Measurements from ENCODE around the gene SETD3.

SETD3 gene

DNA sequence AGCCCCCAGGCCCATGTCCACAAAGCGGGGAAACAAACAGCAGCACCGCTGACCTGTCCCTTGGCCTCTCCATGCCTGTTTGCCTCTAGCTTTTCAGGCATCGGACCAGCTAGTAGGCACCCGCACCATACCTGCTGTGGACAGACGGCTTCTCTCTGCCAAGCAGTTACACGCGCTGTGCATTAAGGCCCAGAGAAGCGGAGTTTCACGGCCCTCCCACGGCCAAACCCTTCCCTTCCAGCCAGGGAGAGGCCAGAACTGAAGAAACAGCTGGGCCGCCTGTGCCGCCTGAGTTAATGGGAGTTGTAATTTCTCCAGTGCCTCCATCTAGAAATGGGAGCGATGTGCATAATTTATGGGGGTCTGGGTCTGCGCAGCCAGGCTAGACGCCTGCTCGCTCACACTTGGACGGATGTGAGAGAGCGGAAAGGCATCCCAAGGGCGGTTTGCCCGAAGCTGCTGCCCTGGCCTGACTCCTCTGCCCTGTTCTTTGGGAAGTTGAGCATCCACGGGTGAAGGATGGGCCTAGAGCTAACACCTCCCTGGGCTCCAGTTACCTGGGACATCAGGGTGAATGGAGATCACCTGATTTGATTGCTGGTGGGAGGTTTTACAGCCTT is 119.0 kb downstream of the SETD3 start:
- Mint-ChIP-seq H3K27ac (no peak overlapping the region), H3K4me3 (no peak overlapping the region), H3K4me1 (peaks cover 2% of the 10 kb centered on the region), H3K27me3 (peaks cover 5% of the 10 kb centered on the region), H3K36me3 (no peaks in the 10 kb centered on the region), H3K9me3 (no peaks in the 10 kb centered on the region)
- DNase-seq (ENCODE audit: low spot score in 2 of 2) = no peak
- no peak for ATAC-seq (ENCODE audit: low read depth)

DNA sequence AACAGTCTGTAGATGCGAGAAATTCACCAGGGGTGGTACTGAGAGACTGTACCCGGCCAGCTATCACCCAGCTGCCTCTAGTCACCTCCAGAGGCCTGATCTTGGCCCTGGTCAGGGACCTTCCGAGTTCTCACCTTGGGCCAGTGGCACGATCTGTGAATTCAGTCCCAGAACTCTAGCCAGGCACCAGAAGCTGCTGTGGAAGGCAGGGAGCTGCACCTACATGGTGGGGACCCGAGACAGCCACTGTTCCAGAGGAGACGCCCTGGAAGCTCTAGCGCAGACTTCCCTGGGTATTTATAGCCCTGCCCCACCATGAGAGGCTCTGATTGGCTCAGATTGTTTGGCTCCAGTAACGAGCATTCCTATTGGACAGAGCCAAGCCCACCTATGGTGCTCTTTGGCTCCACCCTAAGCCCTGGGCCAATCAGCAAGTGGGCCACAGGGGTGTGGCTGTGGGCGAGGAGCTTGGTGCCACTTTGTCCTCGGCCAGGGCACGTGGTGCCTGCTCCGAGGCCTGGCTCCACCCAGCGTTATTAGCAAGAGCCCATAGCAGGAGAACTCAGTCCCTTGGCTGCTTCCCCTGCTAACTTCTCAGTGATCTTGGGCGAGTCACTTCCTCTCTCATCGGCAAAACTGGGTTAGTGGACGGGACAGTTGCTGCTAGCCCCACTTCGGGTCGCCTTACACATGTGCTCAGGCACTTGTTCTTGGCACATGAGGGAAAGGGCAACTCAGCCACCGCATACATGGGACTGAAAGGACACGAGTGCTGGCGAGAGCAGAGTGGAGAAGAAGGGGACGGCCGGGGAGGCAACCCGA is 119.7 kb downstream of the SETD3 start:
- H3K27ac Mint-ChIP-seq = no peak overlapping the region
- DNase-seq (ENCODE audit: low spot score in 2 of 2) (no peak), ATAC-seq (ENCODE audit: low read depth) (no peak)
- H3K27me3 Mint-ChIP-seq = peaks cover 5% of the 10 kb centered on the region
- no peak overlapping the region for H3K4me3 Mint-ChIP-seq
- peaks cover 2% of the 10 kb centered on the region for H3K4me1 Mint-ChIP-seq
- no peaks in the 10 kb centered on the region for H3K9me3 Mint-ChIP-seq
- no peaks in the 10 kb centered on the region for H3K36me3 Mint-ChIP-seq

DNA sequence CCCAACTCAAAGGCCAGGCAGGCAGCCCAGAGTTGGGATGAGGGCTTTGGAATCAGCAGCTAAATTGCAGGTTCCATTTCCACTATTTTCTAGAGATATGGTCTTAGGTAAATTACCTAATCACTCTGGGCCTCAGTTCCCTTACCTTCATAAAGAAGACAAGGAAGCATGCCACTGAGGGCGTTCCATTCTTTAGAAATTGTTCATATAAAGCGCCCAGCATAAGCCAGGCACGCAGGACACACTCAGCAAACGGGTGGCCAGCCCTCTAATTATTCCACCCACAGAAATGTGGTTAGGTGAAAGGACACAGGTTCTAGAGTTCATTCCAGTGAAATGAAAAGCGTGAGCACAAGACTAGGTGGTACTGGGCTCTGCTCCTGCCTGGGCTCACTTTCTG is 120.8 kb downstream of the SETD3 start:
- Mint-ChIP-seq H3K27me3 (peaks cover 5% of the 10 kb centered on the region), H3K4me3 (no peak overlapping the region), H3K4me1 (peaks cover 2% of the 10 kb centered on the region), H3K36me3 (no peaks in the 10 kb centered on the region), H3K27ac (no peak overlapping the region), H3K9me3 (no peaks in the 10 kb centered on the region)
- DNase-seq (ENCODE audit: low spot score in 2 of 2) = no peak
- ATAC-seq (ENCODE audit: low read depth) = no peak

DNA sequence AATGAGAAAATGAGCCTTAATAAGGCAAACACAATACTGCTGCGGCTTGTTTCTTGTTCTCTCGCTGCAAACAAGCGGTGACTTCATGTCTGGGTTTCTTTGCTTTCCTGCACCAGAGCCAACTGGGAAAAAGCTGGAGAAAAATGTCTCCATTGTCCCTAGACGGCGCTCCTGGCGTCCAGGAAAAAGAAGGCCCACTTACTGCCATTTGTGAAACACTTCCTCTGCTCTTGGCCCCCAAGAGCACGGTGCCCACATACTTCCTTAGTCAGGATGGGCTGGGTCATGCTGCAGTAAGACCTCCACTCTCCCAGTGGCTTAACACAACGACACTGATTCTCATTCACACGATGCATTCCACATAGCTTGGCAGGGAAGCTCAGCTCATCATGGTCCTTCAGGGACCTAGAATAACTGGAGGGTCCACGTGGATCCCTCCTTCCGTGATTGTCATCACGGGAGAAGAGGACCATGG is 122.7 kb downstream of the SETD3 start:
- Mint-ChIP-seq H3K4me1 (peaks cover 2% of the 10 kb centered on the region), H3K4me3 (no peak overlapping the region), H3K27ac (no peak overlapping the region), H3K36me3 (no peaks in the 10 kb centered on the region), H3K27me3 (peaks cover 5% of the 10 kb centered on the region), H3K9me3 (no peaks in the 10 kb centered on the region)
- ATAC-seq (ENCODE audit: low read depth) = no peak
- DNase-seq (ENCODE audit: low spot score in 2 of 2) = no peak

DNA sequence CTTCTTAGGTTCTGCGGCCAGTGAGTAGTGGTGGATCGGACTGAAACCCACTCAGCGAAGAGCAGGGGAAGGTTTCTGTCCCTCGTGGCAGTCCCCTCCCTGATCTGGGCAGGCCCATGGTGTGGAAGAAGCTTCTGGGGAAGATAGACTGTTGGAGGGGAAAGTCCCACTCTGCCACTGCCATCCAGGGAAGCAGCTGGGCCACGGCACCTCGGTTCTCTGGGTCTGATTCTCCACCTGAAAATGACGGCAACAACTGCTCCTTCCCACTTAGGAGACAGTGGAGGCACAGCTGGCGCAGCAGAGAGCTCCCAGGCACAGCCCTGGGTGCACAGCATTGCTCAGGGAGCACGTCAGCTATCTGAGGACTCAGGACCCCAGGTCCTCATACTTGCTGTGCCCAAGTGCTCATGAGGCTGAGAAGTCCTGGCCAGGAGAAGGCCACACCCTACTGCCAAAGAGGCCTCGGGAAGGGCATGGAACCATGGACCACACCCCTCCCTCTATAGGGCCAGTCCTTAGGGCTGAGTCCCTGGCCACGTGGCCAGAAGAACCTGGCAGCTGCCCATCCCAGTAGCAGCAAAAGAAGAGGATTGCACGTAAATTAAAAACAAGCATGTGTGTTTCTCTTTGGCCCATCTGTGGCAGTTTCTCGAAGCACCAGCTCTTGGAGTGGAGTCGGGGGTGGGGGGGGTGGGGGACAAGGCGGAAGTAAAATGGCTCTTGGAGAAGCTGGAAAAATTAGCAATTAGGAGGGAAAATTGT is 123.3 kb downstream of the SETD3 start:
- Mint-ChIP-seq H3K27me3 (peaks cover 5% of the 10 kb centered on the region), H3K9me3 (no peaks in the 10 kb centered on the region), H3K4me3 (no peak overlapping the region), H3K36me3 (no peaks in the 10 kb centered on the region), H3K4me1 (peaks cover 2% of the 10 kb centered on the region), H3K27ac (no peak overlapping the region)
- ATAC-seq (ENCODE audit: low read depth) = no peak
- no peak for DNase-seq (ENCODE audit: low spot score in 2 of 2)

DNA sequence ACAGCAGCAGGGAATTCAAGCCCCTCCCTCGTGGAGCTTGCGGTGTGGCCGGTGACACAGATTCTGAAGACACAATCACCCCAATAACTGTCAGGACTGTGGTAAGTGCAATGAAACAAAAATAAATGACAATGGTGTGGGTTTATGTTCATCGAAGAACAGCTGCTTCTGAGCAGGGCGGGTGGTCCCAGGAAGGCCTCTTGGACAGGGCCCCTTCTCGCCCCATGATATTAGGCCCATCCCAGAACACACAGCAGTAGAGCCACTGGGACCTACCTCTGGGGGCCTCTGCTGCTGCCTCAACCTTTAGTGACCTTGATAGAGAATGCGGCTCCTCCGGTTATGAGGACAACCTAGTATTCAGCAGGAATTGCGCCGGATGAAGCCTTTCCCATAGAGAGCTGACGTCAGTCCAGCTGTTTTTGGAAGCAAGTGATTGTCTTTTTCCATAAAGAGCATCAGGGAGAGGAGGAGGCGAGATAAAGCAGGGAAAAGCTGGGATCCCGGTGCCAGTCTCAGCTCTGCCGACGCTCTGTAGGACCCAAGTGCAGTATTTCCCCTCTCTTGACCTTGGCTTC is 124.5 kb downstream of the SETD3 start:
- DNase-seq (ENCODE audit: low spot score in 2 of 2) (no peak), ATAC-seq (ENCODE audit: low read depth) (no peak)
- H3K9me3 Mint-ChIP-seq = no peaks in the 10 kb centered on the region
- peaks cover 8% of the 10 kb centered on the region for H3K27me3 Mint-ChIP-seq
- no peak overlapping the region for H3K4me3 Mint-ChIP-seq
- no peaks in the 10 kb centered on the region for H3K4me1 Mint-ChIP-seq
- H3K27ac Mint-ChIP-seq = no peak overlapping the region
- no peaks in the 10 kb centered on the region for H3K36me3 Mint-ChIP-seq

DNA sequence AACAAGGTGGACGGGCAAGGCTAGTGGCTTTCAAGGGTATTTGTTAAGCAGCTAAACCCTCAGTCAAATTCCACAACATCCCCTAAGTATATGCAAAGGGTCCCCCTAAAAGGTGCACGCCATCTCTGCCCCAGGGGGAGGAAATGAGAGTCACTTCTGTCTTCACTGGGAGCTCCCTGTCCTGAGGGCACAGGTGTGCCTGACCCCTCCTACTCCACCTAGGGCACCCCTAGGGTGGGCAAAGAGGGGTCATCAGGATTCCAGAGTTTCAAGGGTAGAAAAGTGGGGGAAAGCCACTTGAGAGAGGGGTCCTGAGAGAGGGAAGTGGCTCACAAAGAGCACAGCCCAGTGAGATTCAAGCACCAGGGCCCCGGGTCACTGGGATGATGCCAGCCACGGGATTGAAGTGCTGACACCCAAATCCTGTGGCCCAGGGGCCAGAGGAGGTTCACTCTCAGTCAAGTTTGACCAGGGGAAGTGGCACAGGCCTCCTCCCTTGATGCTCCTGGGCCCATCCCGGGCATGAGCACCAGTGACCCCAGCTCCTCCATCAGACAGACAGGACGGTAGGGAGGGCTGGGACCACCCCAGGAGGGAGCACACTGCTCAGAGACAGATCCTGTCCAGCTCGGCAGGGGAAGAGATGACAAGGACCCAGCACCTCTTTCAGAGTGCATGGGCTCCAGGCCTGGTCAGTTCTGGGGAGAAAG is 126.3 kb downstream of the SETD3 start:
- Mint-ChIP-seq H3K9me3 (no peaks in the 10 kb centered on the region), H3K4me1 (no peaks in the 10 kb centered on the region), H3K4me3 (no peak overlapping the region), H3K27me3 (peaks cover 8% of the 10 kb centered on the region), H3K36me3 (no peaks in the 10 kb centered on the region), H3K27ac (no peak overlapping the region)
- DNase-seq (ENCODE audit: low spot score in 2 of 2) = no peak
- no peak for ATAC-seq (ENCODE audit: low read depth)

DNA sequence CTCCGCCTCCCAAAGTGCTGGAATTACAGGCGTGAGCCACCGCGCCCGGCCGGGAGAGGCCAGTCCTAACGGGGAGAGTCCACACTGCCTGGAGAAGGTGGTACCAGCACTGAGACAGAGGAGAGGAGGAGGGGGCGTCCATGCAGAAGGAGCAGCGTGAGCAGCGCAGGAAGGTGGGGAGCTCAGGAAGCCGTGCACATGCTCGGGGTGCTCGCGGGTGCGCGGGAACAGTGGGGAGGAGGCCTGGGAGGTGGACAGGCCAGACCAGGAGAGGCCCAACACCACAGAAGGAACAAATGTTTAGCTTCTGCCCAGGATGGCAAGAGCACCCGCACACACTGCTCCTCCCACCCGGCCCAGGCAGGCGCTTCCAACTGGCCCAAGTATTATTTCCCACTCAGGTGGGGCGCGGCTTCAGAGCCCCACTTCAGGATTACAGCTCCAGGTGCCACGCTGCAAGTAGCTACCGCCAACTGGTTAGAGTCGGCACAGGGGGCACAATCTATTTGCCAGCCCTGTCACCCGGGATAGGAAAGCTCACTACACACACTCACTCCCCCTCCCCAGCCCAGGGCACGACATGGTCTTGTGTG is 127.9 kb downstream of the SETD3 start:
- Mint-ChIP-seq H3K27me3 (peaks cover 9% of the 10 kb centered on the region), H3K36me3 (no peaks in the 10 kb centered on the region), H3K27ac (no peak overlapping the region), H3K4me3 (no peak overlapping the region), H3K9me3 (peaks cover 3% of the 10 kb centered on the region), H3K4me1 (peaks cover 3% of the 10 kb centered on the region)
- ATAC-seq (ENCODE audit: low read depth) (no peak), DNase-seq (ENCODE audit: low spot score in 2 of 2) (no peak)

DNA sequence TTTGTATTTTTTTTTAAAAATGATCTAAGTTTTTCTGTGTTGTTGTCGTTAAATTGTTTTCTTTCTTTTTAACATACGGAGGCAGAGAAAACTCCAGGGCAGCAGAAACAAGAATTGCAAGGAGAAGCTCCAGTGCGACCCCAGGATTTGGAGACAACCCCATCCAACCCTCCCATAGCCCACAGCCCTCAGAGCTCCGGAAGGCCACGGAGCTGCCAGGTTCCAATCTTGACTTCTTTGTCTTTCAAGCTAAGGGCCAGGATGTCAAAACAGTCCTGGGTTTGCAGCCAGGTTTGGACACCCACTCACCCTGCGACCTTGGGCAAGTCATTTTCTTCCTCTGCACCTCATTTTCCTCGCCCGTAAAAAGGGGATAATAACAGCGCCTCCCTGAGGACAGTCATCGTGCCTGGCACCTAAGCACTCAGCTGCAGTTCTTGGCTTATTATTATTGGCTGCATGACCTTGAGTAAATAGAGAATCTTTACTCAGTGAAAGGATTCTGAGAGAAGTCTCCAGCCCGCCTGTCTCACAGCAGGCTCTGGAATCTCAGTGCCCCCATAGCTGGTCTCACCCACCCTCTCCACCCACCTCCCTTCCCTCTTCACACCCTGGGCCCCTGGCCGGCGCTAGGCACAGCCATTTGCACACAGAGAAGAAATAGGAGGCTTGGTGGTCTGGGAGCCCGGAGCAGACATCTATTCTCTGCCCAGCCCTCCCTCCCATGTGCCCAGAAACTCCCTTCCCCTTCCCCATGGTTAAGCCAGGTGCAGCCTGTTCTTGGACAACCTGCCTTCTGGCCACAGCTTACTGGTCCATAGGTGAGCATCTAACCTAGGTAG is 129.3 kb downstream of the SETD3 start:
- Mint-ChIP-seq H3K4me1 (peaks cover 5% of the 10 kb centered on the region), H3K27ac (no peak overlapping the region), H3K36me3 (no peaks in the 10 kb centered on the region), H3K9me3 (peaks cover 5% of the 10 kb centered on the region), H3K4me3 (no peak overlapping the region), H3K27me3 (peaks cover 12% of the 10 kb centered on the region)
- no peak for DNase-seq (ENCODE audit: low spot score in 2 of 2)
- ATAC-seq (ENCODE audit: low read depth) = no peak

DNA sequence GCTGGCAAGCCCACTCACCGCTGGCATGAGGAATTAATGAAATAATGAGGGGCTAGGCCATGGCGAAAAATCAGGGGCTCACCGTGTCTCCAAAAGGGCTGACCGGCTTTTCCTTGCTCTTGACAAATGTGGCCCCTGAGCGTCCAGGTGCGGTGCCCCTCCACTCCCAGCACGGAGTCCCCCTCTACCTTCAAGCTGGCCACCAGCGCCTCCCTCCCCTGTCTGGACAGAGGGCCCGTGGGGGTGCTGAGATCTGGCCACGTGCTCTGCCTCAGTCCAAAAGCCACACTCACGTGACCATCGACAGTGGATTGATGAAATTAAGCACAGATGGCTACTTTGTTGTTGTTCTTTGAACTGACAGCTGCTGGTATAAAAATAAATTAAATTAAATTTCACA is 129.9 kb downstream of the SETD3 start:
- Mint-ChIP-seq H3K9me3 (peaks cover 5% of the 10 kb centered on the region), H3K36me3 (no peaks in the 10 kb centered on the region), H3K4me3 (no peak overlapping the region), H3K27me3 (peaks cover 18% of the 10 kb centered on the region), H3K4me1 (peaks cover 5% of the 10 kb centered on the region), H3K27ac (no peak overlapping the region)
- no peak for ATAC-seq (ENCODE audit: low read depth)
- no peak for DNase-seq (ENCODE audit: low spot score in 2 of 2)

DNA sequence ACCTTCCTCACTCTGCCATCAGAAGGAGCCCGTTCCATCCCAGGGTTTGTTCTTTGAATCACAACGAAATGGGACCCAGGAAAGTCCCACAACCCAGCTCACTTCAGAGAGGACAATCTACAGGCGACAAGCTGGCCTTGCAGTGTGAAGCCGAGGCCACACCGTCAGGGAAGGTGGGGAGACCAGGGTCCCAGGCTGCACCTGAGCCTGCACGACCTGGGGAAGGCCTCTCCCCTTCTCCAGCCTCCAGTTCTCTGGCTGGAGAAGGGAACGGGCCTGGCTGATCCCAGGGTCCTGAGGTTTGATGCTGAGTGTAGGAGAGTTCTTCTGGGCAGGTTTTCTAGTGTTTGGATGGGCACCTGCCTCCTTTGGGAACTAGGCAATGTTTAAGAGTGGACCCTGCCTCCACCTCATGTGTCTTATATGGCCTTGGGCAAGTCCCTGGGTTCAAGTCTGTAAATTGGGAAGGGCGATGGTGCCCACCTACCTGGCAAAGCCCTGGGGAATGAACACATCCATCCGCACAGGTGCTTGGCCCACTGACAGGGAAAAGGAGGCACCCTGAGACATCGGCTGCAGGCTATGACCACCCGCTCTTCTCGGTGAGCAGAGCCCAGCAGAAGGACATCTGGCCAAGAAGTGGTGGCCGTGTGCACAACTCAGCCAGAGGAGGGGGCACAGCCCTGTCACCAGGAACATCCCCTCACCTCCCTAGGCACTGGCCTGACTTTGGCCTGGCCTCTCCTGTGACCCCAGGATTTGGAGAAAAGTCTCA is 130.8 kb downstream of the SETD3 start:
- Mint-ChIP-seq H3K27me3 (peaks cover 19% of the 10 kb centered on the region), H3K4me3 (no peak overlapping the region), H3K4me1 (peaks cover 5% of the 10 kb centered on the region), H3K9me3 (peaks cover 5% of the 10 kb centered on the region), H3K36me3 (no peaks in the 10 kb centered on the region), H3K27ac (no peak overlapping the region)
- ATAC-seq (ENCODE audit: low read depth) (no peak), DNase-seq (ENCODE audit: low spot score in 2 of 2) (no peak)
